Left cardiac atrium (tissue), 4 donors: ENCODE data around the gene CCDC188. TPM values are rescaled to one million over a fixed set of nuclear protein-coding genes. Genes with fewer than 3 reads are reported as not detected.
A peak's percentile ranks its signal among the peaks of the same experiment; 100 is the strongest.

Experiments used
- ATAC-seq, 2 donors: fragments of 200-7000 bp; cut with Tn5 transposase; one replicate each; pipeline ENCODE4 v1.9.1; 2020; ENCODE audit warnings: mild to moderate bottlenecking in 2 of 2, moderate library complexity in 2 of 2
- DNase-seq: peaks from one replicate; pipeline ENCODE4 v3.0.0-alpha.2; 2020
- intact Hi-C, 2 donors: fragments of 100-400 bp; cut with DNase I; formaldehyde crosslinking; loops; one replicate each; pipeline versions ENCODE4 v1.14.1 to v1.15.1; 2022 to 2023
- total RNA-seq, 2 donors: library from RNA; stranded (reverse); fragmentation: NEBNext Ultra II Directional; extraction: Animal tissue kit (Norgen Biotek cat#: 25700); gene quantifications; one replicate each; pipeline ENCODE4 v1.2.1, GENCODE V29; 2021
- donor health status: DM: no; HTN: yes; CAD: no.
- donor health status: DM: no; HTN: yes; CAD: no; lungs with severe emphysema.
- donor health status: DM: yes; HTN: yes; CAD: no.
- donor health status: Dilated cardiomyopathy.

CCDC188 gene
- total RNA-seq, 2 donors from 2014 or later = 0.44 to 0.62 TPM

GRCh38 chr22:20127869-20128618 is 22.8 kb downstream of the CCDC188 start:
- DNase-seq (no peak), ATAC-seq (no peak)
- intact Hi-C loops = no loop called here

DNA sequence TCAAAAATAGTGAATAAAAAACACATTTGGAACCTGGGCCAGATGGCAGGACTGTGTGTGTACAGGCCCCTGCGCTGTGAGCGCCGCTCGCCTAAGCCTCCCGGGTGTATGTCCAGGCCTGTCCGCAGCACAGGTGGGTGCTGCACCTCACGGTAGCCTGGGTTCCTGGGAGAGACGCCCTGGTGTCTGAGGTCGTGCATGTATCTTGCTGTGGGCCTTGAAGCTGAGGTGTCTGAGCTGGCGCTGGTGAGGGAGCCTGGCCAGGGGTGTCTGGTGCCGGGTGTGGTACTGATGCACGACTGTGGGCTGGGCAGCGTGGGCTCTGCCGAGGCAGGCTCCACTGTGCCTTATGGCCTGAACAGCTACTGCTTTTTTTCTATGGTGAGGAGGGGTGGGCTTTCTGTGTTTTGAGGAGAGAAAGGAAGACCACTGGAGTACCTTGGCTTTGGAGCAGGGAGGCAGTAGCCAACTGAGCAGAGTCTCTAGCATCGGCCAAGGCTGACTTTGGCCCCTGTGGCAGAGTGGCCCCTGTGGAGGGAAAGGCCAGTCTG is 23.5 kb downstream of the CCDC188 start:
- intact Hi-C loops = no loop called here
- no peak for DNase-seq
- no peak for ATAC-seq

GRCh38 chr22:20126284-20127029 is 24.4 kb downstream of the CCDC188 start:
- intact Hi-C loops = no loop called here
- DNase-seq (no peak), ATAC-seq (no peak)

- intact Hi-C loops = no loop called here
- DNase-seq (no peak), ATAC-seq (no peak)
Measured at GRCh38 chr22:20125201-20126174, 25.4 kb downstream of the CCDC188 start.

DNA sequence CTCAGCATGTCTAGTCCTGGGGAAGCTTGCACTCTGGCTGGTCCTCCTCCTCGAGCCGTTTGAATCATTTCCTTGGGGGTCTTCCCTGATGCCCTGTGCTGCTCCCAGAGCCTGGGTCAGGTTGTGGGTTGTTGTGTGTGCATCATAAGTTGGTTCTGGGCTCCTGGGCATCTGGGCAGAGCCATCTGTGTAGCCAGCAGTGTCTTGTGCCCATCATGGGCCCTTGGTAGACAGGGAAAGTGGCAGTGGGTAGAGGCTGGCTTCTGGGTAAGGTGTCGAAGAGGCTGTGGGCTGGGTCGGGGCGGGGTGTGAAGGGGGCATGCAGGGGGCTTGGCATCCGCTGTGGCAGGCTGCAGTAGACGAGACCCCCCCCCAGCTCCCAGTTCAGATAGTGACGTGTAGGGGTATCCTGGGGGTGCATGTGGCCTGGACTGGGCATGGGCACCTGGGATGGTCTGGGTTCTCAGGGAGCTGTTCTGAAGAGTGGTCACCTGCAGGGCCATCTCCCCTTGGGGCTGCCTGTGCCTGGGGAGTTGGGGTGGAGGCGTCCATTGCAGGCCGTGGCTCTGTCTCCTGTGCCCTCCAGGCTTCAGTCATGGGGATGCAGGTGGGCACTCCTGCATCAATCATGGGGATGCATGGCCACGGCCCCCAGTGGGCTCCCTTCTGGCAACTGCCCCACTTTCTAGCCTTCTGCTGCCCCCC is 26.6 kb downstream of the CCDC188 start:
- DNase-seq (no peak), ATAC-seq (no peak)
- intact Hi-C loops = no loop called here

DNA sequence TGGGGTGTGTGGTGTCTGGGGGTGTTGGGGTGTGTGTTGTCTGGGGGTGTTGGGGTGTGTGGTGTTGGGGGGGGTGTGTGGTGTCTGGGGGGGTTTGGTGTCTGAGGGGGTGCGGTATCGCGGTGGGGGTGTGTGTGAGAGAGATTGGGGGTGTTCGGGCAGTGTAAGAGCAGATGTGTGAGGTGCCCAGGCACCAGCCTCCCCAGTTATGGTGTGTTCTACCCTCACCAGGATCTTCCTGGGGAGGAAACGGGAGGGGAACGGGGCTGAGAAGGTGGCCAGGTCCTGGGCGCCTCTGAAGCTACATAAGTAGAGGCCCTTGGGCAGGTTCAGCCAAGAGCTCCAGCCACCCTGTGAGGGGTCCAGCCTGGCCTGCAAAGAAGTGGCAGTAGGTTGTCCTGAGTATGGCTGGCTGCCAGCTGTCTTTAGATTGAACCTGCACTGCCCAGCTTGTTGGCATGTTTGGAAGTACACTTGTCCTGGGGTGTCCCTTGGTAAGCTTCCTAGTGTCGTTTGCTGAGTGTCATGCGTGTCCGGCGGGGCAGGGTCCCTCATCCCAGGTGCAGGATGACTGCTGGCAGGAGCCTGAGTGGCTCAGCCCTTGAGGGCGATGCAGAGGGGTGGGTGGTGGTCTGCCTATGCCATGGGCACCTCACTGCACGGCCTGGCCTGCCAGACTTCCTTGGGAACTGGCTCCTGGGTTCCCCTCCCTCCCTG is 27.3 kb downstream of the CCDC188 start:
- ATAC-seq = no peak

GRCh38 chr22:20121856-20122415 is 28.9 kb downstream of the CCDC188 start:
- intact Hi-C loops = no loop called here
- peak; percentile 12 for DNase-seq
- no peak for ATAC-seq

More for the DNA sequence above, 27.3 kb downstream of the CCDC188 start:
- intact Hi-C loops = no loop called here
- no peak for DNase-seq

- DNase-seq (peak; percentile 13), ATAC-seq (no peak)
- intact Hi-C loops = loop anchor here in 1 of 2 donors (10.0 kb wide), 2 partner anchors 84 to 144 kb away; no protein-coding TSS in a partner anchor
Measured at GRCh38 chr22:20118300-20119020, 32.4 kb downstream of the CCDC188 start.

- peak in 1 of 2 donors; percentile 21 for ATAC-seq
- DNase-seq = peak; percentile 48
- intact Hi-C loops = loop anchor here in 1 of 2 donors (10.0 kb wide), 2 partner anchors 83 to 143 kb away; no protein-coding TSS in a partner anchor
Measured at GRCh38 chr22:20117633-20118299, 33.1 kb downstream of the CCDC188 start.

GRCh38 chr22:20116951-20117632 is 33.8 kb downstream of the CCDC188 start, which contains the start of gene TRMT2A:
TRMT2A (minus strand) TSS chr22:20117226; CDS start chr22:20116906, 320 bp downstream.
- ATAC-seq (peak; percentile 93 to 95), DNase-seq (peak; percentile 99)
- intact Hi-C loops = loop anchor here in 1 of 2 donors (10.0 kb wide), 2 partner anchors 82 to 142 kb away; no protein-coding TSS in a partner anchor

DNA sequence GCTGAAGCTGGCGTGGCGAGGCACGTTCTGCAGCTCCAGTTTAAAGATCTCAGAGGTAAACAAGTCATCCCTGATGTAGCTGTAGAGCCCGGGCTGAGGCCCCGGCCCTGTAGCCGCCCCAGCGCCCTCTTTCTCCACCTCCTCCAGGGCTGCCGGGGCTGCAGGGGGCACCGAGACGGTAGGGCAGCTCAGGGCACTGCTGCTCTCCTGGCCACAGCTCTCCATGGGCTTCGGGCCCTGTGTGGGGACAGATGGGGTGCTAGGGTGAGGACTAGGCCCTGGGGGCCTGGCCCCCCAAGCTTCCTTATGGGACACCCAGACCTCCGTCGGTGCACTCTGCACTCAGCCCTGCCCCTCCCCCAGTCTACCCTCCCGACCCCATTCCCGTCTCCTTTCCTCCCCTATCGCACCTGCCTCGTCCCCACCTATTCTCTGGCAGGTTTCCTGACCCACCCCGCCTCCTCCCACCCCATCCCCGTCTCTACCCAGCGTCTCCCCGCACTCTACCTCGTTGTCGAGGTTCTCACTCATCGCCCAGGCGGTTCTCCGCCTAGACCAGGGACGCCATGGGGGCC is 34.4 kb downstream of the CCDC188 start:
- ATAC-seq = peak in 1 of 2 donors; percentile 6
- intact Hi-C loops = loop anchor here in 1 of 2 donors (10.0 kb wide), 2 partner anchors 82 to 142 kb away; no protein-coding TSS in a partner anchor

DNA sequence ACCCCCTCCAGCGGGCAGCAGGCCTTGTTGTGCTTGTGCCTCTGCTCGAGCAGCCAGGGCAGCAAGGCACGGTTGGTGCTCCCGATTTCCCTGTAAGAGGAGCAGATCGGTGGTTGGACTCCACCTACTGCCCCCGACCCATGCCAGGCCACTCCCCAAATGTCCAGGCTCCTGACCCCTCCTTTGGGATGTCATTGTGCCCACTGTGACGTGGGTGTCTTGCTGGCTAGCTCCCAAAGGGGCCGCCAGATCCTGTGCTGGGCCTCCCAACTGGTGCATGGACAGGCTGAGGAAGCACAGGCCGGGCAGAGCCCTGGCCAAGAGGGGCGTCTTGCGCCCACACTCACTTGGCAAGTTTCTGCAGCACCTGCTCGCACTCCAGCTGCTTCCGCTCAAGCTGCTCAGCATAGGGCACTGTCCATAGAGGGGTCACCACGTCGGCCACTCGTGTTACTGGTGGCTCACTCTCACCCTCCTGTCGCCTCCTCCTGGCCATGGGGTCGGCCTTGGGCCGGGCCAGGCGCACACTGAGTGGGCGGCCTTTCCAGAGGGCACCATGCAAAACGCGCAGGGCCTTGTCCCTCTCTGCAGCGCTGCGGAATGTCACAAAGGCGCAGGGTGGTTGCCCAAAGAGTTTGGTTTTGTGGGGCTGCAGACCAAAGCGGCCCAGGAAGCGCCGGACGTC is 35.0 kb downstream of the CCDC188 start, which contains the start of gene RANBP1:
TSS of gene RANBP1 (plus strand) at position 414 of the 685 bp plus-strand sequence. CDS start at position 495, 81 bp downstream.
- intact Hi-C loops = loop anchor here in 1 of 2 donors (10.0 kb wide), 2 partner anchors 81 to 141 kb away; no protein-coding TSS in a partner anchor
- DNase-seq (peak; percentile 24), ATAC-seq (no peak)

More for the DNA sequence above, 34.4 kb downstream of the CCDC188 start:
- peak; percentile 50 for DNase-seq

GRCh38 chr22:20114506-20115475 is 36.1 kb downstream of the CCDC188 start:
- ATAC-seq (no peak), DNase-seq (peak; percentile 25)
- intact Hi-C loops = loop anchor here in 1 of 2 donors (10.0 kb wide), 2 partner anchors 80 to 140 kb away; no protein-coding TSS in a partner anchor
